Measurements from ENCODE around the gene CDH22.

The CDH22 gene

DNA sequence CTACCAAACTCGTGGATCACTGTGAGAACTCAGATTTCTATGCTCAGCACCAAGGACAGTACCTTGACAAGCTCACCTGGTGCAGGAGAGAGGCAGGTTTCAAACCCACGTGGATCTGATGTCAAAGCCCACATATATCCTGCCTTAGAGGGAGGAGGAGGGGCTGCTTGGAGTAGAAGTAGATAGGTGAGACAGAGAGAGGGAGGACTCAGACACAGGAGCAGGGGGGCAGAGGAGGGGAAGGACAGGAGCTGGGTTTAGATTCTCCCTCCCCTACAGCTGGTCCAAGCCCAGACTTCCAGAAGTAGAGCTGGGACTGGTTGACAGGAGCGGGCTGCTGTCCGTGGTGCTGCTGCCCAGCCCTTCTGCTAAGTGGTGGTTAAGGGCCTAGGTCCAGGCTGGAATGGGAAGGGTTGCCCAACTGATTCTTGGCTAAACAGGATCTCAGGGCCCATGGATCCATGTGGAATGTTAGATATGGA is 77.5 kb downstream of the CDH22 start:
- no peak for DNase-seq (ENCODE audit: low spot score in 2 of 2)

DNA sequence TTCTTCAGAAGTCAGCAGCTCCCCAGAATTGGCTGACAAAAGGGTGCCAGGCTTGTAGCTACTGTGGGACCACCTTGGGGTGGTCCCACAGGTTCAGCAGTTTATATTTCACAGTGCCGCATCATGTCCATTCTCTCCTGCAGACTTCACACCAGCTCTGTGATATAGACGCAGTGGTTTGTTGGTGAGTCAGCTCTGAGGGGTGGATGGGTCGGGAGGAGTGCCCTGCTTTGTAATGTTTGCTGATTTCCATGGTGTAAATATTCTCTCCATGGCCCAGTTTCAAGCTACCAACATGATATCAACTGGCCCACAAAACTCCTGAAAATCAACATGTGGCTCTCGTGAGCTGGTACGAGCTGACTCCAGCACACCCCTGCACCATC is 78.2 kb downstream of the CDH22 start:
- no peak for ATAC-seq (ENCODE audit: low read depth)
- Mint-ChIP-seq H3K27ac (no peak overlapping the region), H3K27me3 (peaks cover 23% of the 10 kb centered on the region)

More for the DNA sequence above, 77.5 kb downstream of the CDH22 start:
- H3K27me3 Mint-ChIP-seq = peaks cover 24% of the 10 kb centered on the region
- no peak overlapping the region for H3K4me3 Mint-ChIP-seq
- peaks cover 2% of the 10 kb centered on the region for H3K9me3 Mint-ChIP-seq
- ATAC-seq (ENCODE audit: low read depth) = no peak
- no peaks in the 10 kb centered on the region for H3K36me3 Mint-ChIP-seq
- H3K4me1 Mint-ChIP-seq = no peaks in the 10 kb centered on the region
- no peak overlapping the region for H3K27ac Mint-ChIP-seq

DNA sequence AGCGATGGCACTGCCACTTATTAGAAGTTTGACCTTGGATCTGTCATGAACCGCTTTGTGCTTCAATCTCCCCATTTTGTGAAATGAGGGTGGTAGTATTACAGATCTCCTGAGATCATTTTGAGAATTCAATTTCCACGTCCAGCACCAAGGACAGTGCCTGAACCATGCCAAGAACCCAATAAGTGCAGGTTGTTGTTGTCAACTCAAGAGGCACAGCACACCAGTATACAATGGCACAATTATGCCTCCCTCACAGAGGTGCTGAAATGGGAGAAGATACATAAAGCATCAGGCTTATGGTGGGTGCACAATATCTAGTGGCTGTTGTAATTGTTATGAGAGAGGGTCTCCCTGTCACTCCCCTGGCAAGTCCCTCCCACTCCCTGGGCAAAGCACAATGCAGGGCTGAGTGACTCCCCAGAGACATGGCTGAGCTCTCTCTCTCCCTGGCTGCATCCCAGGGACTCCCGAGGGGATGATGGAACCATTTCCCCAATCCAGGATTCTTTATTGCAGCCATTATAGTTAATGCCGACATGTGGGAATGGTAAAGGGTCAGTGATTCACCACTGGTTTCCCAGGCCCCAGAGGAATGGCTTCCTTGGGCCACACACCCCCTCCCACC is 78.7 kb downstream of the CDH22 start:
- H3K4me3 Mint-ChIP-seq = no peak overlapping the region
- ATAC-seq (ENCODE audit: low read depth) (no peak), DNase-seq (ENCODE audit: low spot score in 2 of 2) (no peak)
- peaks cover 24% of the 10 kb centered on the region for H3K27me3 Mint-ChIP-seq
- no peak overlapping the region for H3K27ac Mint-ChIP-seq
- no peaks in the 10 kb centered on the region for H3K9me3 Mint-ChIP-seq
- no peaks in the 10 kb centered on the region for H3K4me1 Mint-ChIP-seq
- no peaks in the 10 kb centered on the region for H3K36me3 Mint-ChIP-seq

More for the DNA sequence above, 78.2 kb downstream of the CDH22 start:
- Mint-ChIP-seq H3K36me3 (no peaks in the 10 kb centered on the region), H3K9me3 (no peaks in the 10 kb centered on the region), H3K4me1 (no peaks in the 10 kb centered on the region), H3K4me3 (no peak overlapping the region)
- DNase-seq (ENCODE audit: low spot score in 2 of 2) = no peak

DNA sequence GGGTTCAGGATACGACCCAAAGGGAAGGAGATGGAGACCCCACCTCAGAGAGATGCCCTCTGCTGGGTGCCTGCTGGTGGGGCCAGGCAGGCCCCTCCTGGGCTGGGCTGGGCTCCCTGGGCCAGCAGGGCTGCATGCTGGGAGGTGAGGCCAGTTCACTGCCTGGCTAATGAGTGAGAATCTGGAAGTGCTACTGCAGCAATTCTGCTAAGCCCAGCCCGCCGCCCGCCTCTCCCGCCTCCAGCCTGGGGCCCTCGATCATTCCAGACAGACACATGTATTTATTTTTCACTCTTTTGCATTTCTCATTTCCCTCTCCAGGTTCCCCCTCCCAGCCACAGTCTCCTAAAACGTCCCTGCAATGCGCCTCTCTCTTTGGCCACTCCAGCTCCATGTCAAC is 79.6 kb downstream of the CDH22 start:
- no peak for DNase-seq (ENCODE audit: low spot score in 2 of 2)
- Mint-ChIP-seq H3K4me1 (no peaks in the 10 kb centered on the region), H3K4me3 (no peak overlapping the region), H3K9me3 (no peaks in the 10 kb centered on the region), H3K27ac (no peak overlapping the region), H3K27me3 (peaks cover 22% of the 10 kb centered on the region), H3K36me3 (no peaks in the 10 kb centered on the region)
- ATAC-seq (ENCODE audit: low read depth) = no peak

DNA sequence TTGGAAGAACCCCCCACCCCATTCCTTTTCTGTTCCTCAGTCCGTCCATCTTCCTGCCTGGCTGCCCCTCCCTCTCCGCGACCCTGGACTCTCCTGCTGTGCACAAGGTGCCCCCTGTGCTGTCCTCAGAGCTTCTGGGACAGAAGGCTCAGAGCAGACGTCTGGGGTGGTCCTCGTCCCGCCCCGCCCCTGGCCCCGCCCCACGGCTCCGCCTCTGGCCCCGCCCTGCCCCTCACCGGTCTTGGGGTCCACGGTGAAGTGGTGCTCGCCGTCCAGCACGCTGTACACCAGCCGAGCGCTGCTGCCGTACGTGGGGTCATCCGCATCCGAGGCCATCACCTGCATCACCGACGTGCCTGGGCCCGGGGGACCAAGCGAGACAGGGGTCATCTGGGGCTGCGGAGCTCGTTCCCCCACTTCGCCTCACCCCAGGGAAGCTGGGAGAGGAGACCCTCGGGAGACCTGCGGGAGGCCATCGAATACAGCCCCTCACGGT is 81.0 kb downstream of the CDH22 start:
- Mint-ChIP-seq H3K36me3 (no peaks in the 10 kb centered on the region), H3K4me1 (peaks cover 3% of the 10 kb centered on the region), H3K27me3 (peaks cover 19% of the 10 kb centered on the region), H3K27ac (no peak overlapping the region), H3K4me3 (no peak overlapping the region), H3K9me3 (no peaks in the 10 kb centered on the region)
- DNase-seq (ENCODE audit: low spot score in 2 of 2) (no peak), ATAC-seq (ENCODE audit: low read depth) (no peak)

DNA sequence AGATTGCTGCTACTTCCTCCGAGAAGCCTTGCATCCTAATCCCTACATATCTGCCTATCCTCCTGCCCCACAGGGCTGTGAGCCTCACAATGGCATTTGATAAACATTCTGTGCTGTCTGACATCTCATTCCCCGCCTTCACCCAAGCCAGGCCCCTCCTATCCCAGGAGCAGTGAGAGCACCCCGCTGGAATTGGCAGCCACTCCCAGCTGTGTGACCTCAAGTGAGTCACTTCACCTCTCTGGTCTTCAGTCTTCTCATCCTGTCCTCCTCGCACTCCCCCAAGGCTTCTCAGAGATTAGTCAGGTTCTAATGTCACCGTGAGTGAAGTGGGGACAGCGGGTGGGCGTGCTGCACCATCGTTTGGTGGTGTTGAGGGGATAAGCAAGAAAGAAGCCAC is 81.7 kb downstream of the CDH22 start:
- Mint-ChIP-seq H3K27me3 (peaks cover 19% of the 10 kb centered on the region), H3K9me3 (no peaks in the 10 kb centered on the region), H3K4me3 (no peak overlapping the region), H3K4me1 (peaks cover 3% of the 10 kb centered on the region), H3K36me3 (no peaks in the 10 kb centered on the region), H3K27ac (no peak overlapping the region)
- ATAC-seq (ENCODE audit: low read depth) (no peak), DNase-seq (ENCODE audit: low spot score in 2 of 2) (no peak)

DNA sequence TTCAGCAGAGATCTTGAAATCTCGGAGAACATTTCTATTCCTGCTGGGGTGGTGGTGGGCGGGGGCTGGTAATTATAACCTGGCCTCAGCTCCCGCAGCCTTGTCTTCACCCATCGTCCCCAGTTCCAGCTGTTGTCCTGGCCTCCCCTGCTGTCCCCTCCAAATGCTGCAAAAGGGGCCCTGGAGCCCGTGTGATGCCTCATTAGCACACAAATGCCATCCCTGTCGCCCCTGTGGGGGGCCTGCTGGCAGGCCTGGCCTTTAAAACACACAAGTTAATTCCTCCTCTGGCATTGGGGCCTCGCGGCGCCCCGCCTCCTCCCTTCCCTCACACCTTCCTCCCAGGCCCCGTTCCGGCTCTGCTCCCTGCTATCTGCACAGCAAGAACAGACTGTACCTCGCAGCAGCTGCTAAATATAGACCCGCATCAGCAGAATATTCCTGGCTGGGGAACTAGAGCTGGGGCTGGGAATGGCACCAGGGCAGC is 85.7 kb downstream of the CDH22 start:
- Mint-ChIP-seq H3K36me3 (no peaks in the 10 kb centered on the region), H3K27ac (no peak overlapping the region), H3K4me3 (no peak overlapping the region), H3K27me3 (peaks cover 16% of the 10 kb centered on the region), H3K9me3 (no peaks in the 10 kb centered on the region), H3K4me1 (peaks cover 3% of the 10 kb centered on the region)
- DNase-seq (ENCODE audit: low spot score in 2 of 2) (no peak), ATAC-seq (ENCODE audit: low read depth) (no peak)

DNA sequence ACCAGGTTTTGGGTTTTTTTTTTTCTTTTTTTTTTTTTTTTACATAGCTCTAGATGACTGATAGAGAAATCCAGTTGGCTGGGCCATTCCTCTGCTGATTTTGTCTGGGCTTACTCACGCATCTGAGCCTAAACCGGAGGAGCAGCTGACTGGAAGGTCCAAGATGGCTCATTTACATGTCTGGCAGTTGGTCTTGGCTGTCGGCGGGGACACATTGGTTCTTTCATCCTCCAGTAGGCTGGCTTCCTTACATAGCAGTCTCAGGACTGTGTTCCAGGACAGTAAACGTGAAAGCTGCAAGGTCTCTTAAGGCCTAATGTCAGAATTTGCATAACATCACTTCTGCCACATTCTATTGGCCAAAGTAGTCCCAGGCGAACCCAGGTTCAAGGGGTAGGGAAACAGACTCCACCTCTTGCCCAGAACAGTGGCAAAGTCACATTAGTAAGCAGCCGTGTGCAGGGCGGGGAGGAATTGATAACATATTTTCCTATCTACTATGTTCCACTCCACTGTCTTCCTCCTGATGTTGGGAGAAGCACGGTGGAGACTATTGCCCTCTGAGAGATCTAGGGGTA is 87.0 kb downstream of the CDH22 start:
- Mint-ChIP-seq H3K9me3 (no peaks in the 10 kb centered on the region), H3K27me3 (peaks cover 11% of the 10 kb centered on the region), H3K36me3 (no peaks in the 10 kb centered on the region), H3K4me3 (no peak overlapping the region), H3K27ac (no peak overlapping the region), H3K4me1 (peaks cover 3% of the 10 kb centered on the region)
- ATAC-seq (ENCODE audit: low read depth) = no peak
- no peak for DNase-seq (ENCODE audit: low spot score in 2 of 2)

DNA sequence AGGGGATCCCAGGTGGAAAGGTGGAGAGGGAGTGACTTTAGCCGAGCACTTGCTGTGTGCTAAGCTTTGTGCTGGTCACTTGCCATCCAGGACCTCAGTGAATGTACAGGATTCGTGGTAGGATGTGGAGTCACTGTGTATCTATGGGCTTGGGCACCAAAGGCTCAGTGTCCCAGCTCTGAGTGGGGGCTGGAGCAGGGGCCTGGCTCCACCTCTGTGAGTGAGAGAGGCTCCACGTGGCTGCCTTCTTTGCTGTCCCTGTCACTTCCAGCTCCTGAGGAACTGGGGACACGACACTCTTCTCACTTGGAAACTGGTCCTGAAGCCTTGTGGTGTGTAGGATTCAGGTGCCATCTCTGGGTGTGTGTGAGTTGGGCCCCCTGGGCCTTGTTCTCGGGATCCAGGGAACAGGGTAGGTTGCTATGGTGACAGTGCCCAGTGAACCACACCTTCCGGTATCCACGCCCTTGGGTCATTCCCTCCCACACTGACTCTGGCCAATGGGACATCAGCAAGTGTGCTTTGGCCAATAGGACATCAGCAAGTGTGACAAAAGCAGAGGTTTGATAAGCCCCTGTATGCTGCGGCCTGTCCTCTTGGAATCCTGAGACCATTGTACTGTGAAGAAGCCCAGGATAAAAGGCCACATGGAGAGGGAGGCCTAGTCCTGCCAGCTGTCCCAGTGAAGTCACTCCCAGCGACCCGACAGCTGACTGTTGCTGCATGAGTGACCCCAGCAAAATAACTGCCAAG is 87.7 kb downstream of the CDH22 start:
- no peak for DNase-seq (ENCODE audit: low spot score in 2 of 2)
- Mint-ChIP-seq H3K36me3 (no peaks in the 10 kb centered on the region), H3K9me3 (no peaks in the 10 kb centered on the region), H3K27ac (no peak overlapping the region), H3K4me1 (peaks cover 3% of the 10 kb centered on the region), H3K27me3 (peaks cover 6% of the 10 kb centered on the region), H3K4me3 (no peak overlapping the region)
- no peak for ATAC-seq (ENCODE audit: low read depth)

DNA sequence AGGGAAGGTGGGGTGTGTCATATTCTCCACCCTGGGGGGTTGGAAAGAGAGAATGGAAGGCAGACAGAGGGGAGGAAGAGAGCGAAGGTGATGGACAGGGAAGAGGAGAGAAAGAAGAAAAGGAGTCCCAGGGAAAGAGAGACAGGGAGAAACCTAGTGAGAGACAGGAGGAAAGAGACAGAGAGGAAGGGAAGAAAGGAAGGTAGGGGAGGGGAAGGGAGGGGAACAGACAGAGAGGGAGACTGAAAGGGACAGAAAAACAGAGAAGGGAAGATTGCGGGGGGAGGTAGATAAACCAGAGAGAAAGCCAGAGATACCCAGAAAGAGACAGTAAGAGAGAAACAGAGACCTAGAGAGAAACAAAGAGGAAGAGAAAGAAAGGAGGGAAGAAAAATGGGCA is 88.4 kb downstream of the CDH22 start:
- peaks cover 3% of the 10 kb centered on the region for H3K4me1 Mint-ChIP-seq
- no peak overlapping the region for H3K27ac Mint-ChIP-seq
- no peak overlapping the region for H3K4me3 Mint-ChIP-seq
- DNase-seq (ENCODE audit: low spot score in 2 of 2) (no peak), ATAC-seq (ENCODE audit: low read depth) (no peak)
- peaks cover 8% of the 10 kb centered on the region for H3K27me3 Mint-ChIP-seq
- no peaks in the 10 kb centered on the region for H3K36me3 Mint-ChIP-seq
- H3K9me3 Mint-ChIP-seq = no peaks in the 10 kb centered on the region

DNA sequence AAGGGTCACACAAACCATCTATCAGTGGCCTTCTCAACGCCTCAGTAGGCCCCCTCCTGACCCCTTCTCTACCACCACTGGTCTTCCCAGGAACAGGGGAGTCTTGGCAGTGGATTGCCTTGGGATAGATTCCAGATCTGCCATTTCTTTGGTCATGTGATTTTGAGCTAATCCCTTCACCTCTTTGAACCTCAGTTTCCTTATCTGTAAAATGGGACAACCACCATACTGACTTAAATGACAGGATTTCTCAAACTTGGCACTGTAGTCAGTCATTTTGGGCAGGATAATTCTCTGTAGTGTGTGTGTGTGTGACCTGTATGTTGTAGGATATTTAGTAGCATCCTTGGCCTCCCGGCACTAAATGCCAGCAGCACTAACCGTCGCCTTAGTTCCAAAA is 89.1 kb downstream of the CDH22 start:
- H3K4me1 Mint-ChIP-seq = peaks cover 3% of the 10 kb centered on the region
- no peaks in the 10 kb centered on the region for H3K36me3 Mint-ChIP-seq
- ATAC-seq (ENCODE audit: low read depth) = no peak

DNA sequence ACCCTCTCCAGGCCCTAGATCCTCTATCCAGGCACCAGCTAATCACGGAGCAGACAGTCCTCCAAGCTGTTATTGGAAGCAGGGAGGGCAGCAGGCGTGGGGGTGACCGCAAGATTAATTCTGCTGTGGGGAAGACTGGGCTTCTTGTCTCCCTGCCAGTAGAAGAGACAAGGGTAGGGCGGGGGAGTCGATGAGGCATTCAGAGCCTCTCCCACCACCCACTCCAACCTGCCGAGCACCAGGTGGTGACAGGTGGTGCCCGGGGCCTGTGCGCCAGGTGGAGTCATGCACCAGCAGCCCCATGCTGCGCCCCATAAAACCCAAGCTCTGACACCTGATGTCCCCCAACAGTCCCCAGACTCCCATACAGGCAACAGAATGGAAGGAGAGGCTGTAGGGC is 89.6 kb downstream of the CDH22 start:
- no peak overlapping the region for H3K27ac Mint-ChIP-seq
- ATAC-seq (ENCODE audit: low read depth) (no peak), DNase-seq (ENCODE audit: low spot score in 2 of 2) (no peak)
- peaks cover 3% of the 10 kb centered on the region for H3K4me1 Mint-ChIP-seq
- H3K9me3 Mint-ChIP-seq = peaks cover 2% of the 10 kb centered on the region
- H3K27me3 Mint-ChIP-seq = peaks cover 18% of the 10 kb centered on the region
- H3K4me3 Mint-ChIP-seq = no peak overlapping the region
- no peaks in the 10 kb centered on the region for H3K36me3 Mint-ChIP-seq

More for the DNA sequence above, 89.1 kb downstream of the CDH22 start:
- Mint-ChIP-seq H3K9me3 (no peaks in the 10 kb centered on the region), H3K4me3 (no peak overlapping the region), H3K27ac (no peak overlapping the region), H3K27me3 (peaks cover 14% of the 10 kb centered on the region)
- DNase-seq (ENCODE audit: low spot score in 2 of 2) = no peak

DNA sequence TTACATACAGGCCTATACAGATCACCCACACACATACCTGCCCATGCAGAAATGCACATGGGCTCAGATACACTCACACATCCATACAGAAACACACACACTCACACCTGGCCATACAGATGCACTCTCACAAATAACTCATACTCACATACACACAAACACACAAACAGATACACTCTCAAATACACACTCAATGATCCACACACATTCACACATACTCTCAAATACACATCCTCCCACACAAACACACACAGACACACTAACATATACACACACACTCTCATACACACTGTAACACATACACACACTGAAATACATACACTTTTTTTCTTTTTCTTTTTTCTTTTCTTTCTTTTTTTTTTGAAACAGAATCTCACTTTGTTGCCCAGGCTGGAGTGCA is 90.7 kb downstream of the CDH22 start:
- DNase-seq (ENCODE audit: low spot score in 2 of 2) (no peak), ATAC-seq (ENCODE audit: low read depth) (no peak)
- peaks cover 19% of the 10 kb centered on the region for H3K27me3 Mint-ChIP-seq
- no peaks in the 10 kb centered on the region for H3K36me3 Mint-ChIP-seq
- H3K4me1 Mint-ChIP-seq = no peaks in the 10 kb centered on the region
- peaks cover 2% of the 10 kb centered on the region for H3K9me3 Mint-ChIP-seq
- H3K4me3 Mint-ChIP-seq = no peak overlapping the region
- H3K27ac Mint-ChIP-seq = no peak overlapping the region

DNA sequence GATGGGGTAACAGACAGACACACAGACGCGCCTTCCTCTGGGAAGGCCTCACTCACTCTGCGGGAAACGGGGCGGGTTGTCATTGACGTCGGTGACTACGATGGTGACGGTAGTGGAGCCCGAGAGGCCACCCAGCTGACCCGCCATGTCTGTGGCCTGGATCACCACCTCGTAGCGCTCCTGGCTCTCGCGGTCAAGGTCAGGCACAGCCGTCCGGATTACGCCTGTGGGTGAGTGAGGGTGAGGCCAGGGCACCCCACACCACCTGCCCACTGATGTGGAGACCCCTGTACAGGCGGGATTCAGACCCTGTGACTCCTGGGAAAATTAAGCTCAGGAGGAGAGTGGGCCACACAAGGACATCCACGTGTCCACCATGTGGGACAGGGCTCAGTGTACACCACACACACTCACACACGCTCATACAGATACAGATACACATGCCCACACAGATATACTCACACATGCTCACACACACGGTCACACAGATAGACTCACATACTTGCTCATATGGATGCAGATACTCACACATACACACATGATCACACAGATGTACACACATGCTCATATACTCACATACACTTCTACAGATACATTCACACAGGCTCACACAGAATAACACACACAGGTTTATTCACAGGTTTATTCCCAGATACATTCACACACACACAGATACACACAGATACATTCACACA is 91.4 kb downstream of the CDH22 start:
- Mint-ChIP-seq H3K4me1 (no peaks in the 10 kb centered on the region), H3K9me3 (peaks cover 2% of the 10 kb centered on the region), H3K27ac (no peak overlapping the region), H3K27me3 (peaks cover 21% of the 10 kb centered on the region), H3K36me3 (no peaks in the 10 kb centered on the region), H3K4me3 (no peak overlapping the region)
- ATAC-seq (ENCODE audit: low read depth) (no peak), DNase-seq (ENCODE audit: low spot score in 2 of 2) (no peak)
